ENCODE results near the gene HSFX4.

GRCh38 chrX:149903889-149904748, 25.3 kb upstream of the HSFX4 start:
- TF ChIP-seq CTCF (IDR thresholded peaks at IDR 0.05; ENCODE audit: insufficient read depth, low read length): no peak
- TF ChIP-seq POLR2AphosphoS5 (IDR thresholded peaks at IDR 0.05; ENCODE audit: low read depth): no peak
- TF ChIP-seq REST (IDR thresholded peaks at IDR 0.05; ENCODE audit: insufficient replicate concordance, low read depth): no peak
- TF ChIP-seq GABPA (IDR thresholded peaks at IDR 0.05; ENCODE audit: low read depth): no peak
- TF ChIP-seq SPI1 (IDR thresholded peaks at IDR 0.05; ENCODE audit: borderline replicate concordance, low read depth): no peak
